ENCODE results near the gene MYL1.

MYL1 gene

DNA sequence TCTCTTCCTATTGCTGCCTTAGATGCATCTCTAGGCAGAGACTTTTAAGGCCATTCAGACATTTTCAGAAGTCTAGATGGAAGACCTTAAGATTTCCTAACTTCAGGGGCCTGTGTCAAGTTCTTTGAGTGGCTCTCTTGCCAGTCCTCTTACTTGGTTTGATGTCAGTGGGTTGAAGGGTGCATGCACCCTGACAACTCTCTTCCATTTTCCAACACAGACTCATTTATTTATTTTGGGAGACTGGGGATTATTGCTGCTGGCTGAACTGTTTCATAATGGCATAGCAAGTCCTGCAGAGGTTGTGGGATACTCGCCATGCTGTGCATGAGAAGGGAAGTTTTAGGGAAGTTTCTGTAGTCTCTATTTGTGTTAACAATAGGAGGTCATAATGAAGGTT is 50.7 kb downstream of the MYL1 start:
- no peak for DNase-seq

DNA sequence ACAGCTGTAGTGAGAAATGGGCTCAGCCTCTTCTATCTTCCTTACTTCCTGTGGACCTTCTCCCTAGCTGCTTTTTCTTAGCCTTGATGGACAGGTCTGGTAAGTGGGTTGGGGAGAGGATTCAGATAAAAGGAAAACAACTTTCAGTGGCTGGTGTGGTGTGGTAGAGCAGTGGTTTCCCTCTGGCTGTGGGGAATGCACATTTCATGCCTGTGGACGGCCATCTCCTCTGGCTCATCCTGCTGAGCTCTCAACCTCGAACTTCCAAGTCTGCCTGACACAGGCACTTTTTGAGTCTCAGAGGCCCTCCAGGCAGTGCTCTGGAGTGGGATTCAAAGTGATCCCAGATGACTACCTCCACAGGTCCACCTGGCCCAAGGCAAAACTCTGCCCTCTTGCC is 51.1 kb downstream of the MYL1 start:
- DNase-seq, result no peak

DNA sequence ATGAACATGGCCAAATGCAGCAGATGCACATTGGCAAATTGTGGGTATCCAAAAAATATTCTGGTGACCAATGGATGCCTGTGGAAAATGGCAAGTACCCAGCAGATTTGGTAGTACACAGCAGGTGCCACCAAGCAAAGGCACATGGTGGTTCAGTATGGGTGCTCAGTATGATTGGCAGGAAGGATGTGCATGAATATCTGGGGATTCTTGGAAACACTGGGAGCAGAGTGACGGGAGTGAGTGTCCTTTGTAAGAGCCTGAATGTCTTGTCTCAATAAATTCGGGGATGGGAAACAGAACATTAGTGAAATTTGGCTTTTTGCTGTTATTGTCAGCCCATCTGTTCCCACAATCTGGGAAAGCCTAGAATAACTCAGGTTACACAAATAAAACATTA is 52.9 kb downstream of the MYL1 start:
- DNase-seq, result no peak

DNA sequence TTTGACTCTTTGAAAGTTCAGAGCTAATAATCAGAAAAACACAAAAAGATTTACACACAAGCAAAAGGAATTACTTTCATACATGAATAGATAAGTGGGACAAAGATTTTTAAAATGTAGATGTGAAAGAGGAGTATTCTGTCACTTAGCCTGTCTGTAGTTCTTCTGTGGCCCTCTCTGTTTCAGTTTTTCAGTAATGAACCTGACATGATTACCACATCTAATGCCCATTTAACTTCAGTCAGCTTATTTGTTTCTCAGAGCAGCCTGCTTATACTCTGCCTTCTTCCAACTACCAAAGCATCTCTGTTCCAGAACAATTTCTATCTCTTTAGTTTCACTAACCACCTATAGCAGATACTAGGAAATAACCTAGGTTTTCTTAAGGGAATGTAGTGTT is 55.3 kb downstream of the MYL1 start:
- DNase-seq, result no peak

DNA sequence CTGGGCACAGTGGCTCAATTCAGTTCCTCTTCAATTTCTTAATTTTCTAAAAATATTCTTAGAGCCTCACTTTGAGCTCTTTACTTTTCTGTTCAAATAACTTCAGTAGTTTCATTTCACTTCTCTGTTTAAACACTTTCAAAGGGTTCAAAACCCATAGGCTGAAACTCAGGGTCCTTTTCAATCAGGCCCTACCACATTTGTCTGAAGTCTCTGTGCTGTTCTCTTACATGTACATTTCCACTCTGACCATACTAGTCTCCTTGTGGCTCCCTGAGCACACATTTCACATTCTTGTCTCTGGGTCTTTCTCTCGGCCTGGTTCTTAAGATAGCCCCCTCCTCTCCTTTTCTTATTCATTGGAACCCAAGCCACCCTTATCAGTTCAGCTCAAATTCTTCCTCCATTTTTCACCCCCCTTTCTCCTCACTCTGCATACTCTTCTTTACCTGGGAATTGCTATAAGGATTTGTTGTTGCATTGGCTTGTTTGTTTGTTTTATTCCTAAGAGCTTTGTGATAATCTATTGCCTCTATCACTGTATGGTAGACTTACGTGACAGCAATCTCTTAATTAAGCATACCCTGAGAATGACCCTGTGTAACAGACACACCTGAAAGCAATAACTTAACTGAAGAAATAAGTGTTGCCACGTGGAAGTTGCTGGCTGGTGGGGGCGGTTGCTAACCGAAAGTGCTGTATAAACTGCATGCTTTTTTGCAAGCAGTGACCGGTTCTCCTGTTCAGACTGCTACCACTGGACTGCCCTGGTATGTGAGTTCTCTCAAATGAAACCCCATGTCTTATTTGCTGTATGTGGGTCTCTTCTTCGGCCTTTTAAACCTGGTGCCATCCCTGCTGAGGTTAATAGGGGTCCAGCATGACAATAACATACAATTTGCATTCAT is 62.0 kb downstream of the MYL1 start:
- no peak for DNase-seq

DNA sequence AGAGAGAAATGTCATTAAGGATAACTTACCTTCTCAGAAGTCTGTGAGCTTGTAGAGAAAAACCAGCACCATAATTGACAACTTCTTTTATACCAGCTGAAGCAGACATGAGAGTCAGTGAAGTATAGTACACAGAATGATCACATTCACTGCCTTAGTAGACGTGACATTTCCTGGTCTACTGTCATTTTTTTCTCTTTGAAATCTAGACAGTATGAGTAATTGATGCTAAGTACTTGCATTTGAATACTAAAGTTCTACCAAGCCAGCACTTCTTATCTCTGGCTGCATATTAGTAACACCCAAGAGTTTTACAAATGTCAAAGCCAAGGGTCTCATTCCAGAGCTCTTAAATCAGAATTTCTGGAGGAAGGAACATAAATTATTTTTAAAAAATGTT is 64.4 kb downstream of the MYL1 start:
- DNase-seq, result no peak
